Lower lobe of right lung (tissue), 2 donors: ENCODE results near the gene GRAMD1B. TPM values are rescaled to one million over a fixed set of nuclear protein-coding genes. Genes with fewer than 3 reads are reported as not detected.
A peak's percentile ranks its signal among the peaks of the same experiment; 100 is the strongest.
"Not testable (repeated sequence)": the region's sequence is repeated elsewhere in the genome, so short reads cannot be mapped to it uniquely, and the experiment has no call there.

Experiments
- ATAC-seq, 2 donors: fragments of 200-7000 bp; cut with Tn5 transposase; one replicate each; pipeline ENCODE4 v1.9.1; 2020 to 2022; ENCODE audit warnings: mild to moderate bottlenecking in 2 of 2, moderate library complexity in 2 of 2
- DNase-seq: peaks from one replicate; pipeline ENCODE4 v3.0.0-alpha.2; 2020
- H3K27ac ChIP-seq: fragments of 200-600 bp; one replicate; pipeline ENCODE4 v1.8.0; 2022
- H3K27me3 ChIP-seq: fragments of 200-600 bp; one replicate; pipeline ENCODE4 v1.8.0; 2022; ENCODE audit warnings: low read depth
- H3K36me3 ChIP-seq: fragments of 200-600 bp; one replicate; pipeline ENCODE4 v1.8.0; 2022; ENCODE audit warnings: mild to moderate bottlenecking
- H3K4me1 ChIP-seq: fragments of 200-600 bp; one replicate; pipeline ENCODE4 v1.8.0; 2022
- H3K4me3 ChIP-seq: fragments of 200-600 bp; one replicate; pipeline ENCODE4 v1.8.0; 2022; ENCODE audit warnings: mild to moderate bottlenecking
- H3K9me3 ChIP-seq: fragments of 200-600 bp; one replicate; pipeline ENCODE4 v1.8.0; 2022
- CTCF ChIP-seq: fragments of 200-600 bp; IDR thresholded peaks from one replicate; pipeline ENCODE4 v1.8.0; 2022; ENCODE audit warnings: antibody characterized with exemption, mild to moderate bottlenecking
- intact Hi-C: fragments of 100-400 bp; cut with DNase I; formaldehyde crosslinking; loops from one replicate; pipeline ENCODE4 v1.11.0; 2022
- total RNA-seq: library from RNA; stranded (reverse); fragmentation: NEBNext Ultra II Directional; extraction: Animal tissue kit (Norgen Biotek cat#: 25700); gene quantifications from one replicate; pipeline ENCODE4 v1.2.1, GENCODE V29; 2021
- donor health status: DM: no; HTN: yes; CAD: no; lungs with severe emphysema.

GRAMD1B gene
- total RNA-seq, 1 donor from 2014 or later, result 9.9 TPM

GRCh38 chr11:123461164-123461563, 31.1 kb downstream of the GRAMD1B start:
- no peaks in the 10 kb centered on the region for H3K36me3 ChIP-seq
- DNase-seq, result no peak
- H3K4me1 ChIP-seq, result peaks cover 8% of the 10 kb centered on the region
- H3K4me3 ChIP-seq, result no peak overlapping the region
- TF ChIP-seq CTCF, result no peak
- intact Hi-C loops, result no loop called here
- no peak for ATAC-seq
- no peaks in the 10 kb centered on the region for H3K27me3 ChIP-seq
- no peaks in the 10 kb centered on the region for H3K9me3 ChIP-seq
- no peak overlapping the region for H3K27ac ChIP-seq

- H3K4me3 ChIP-seq, intact Hi-C loops, H3K9me3 ChIP-seq, H3K4me1 ChIP-seq, H3K36me3 ChIP-seq, H3K27me3 ChIP-seq, DNase-seq: not testable (repeated sequence)
- peak overlapping the region; percentile 36 for H3K27ac ChIP-seq
- ATAC-seq, result peak; percentile 64 to 69
Measured at GRCh38 chr11:123465667-123466066, 35.6 kb downstream of the GRAMD1B start.

GRCh38 chr11:123466172-123466571, 36.1 kb downstream of the GRAMD1B start:
- H3K27ac ChIP-seq, H3K4me1 ChIP-seq: not testable (repeated sequence)

GRCh38 chr11:123469089-123469488, 39.0 kb downstream of the GRAMD1B start:
- intact Hi-C loops, result no loop called here
- no peak for TF ChIP-seq CTCF
- no peaks in the 10 kb centered on the region for H3K9me3 ChIP-seq
- DNase-seq (no peak), ATAC-seq (no peak)
- no peak overlapping the region for H3K4me3 ChIP-seq
- H3K36me3 ChIP-seq, result no peaks in the 10 kb centered on the region
- no peaks in the 10 kb centered on the region for H3K27me3 ChIP-seq
- no peak overlapping the region for H3K27ac ChIP-seq
- H3K4me1 ChIP-seq, result no peaks in the 10 kb centered on the region

More at GRCh38 chr11:123466172-123466571, 36.1 kb downstream of the GRAMD1B start:
- intact Hi-C loops, DNase-seq, H3K36me3 ChIP-seq, H3K9me3 ChIP-seq, H3K4me3 ChIP-seq, H3K27me3 ChIP-seq, ATAC-seq: not testable (repeated sequence)

- TF ChIP-seq CTCF, result no peak
- Histone ChIP-seq H3K4me1 (no peaks in the 10 kb centered on the region), H3K27me3 (no peaks in the 10 kb centered on the region), H3K4me3 (no peak overlapping the region), H3K9me3 (no peaks in the 10 kb centered on the region), H3K36me3 (no peaks in the 10 kb centered on the region), H3K27ac (no peak overlapping the region)
- intact Hi-C loops, result no loop called here
- DNase-seq (no peak), ATAC-seq (no peak)
Measured at GRCh38 chr11:123469586-123469985, 39.5 kb downstream of the GRAMD1B start.

GRCh38 chr11:123470842-123471241, 40.8 kb downstream of the GRAMD1B start:
- no peaks in the 10 kb centered on the region for H3K4me1 ChIP-seq
- ATAC-seq, result no peak
- H3K27me3 ChIP-seq, result no peaks in the 10 kb centered on the region
- TF ChIP-seq CTCF, result no peak
- H3K36me3 ChIP-seq, result no peaks in the 10 kb centered on the region
- H3K27ac ChIP-seq, result no peak overlapping the region
- intact Hi-C loops, result no loop called here
- H3K9me3 ChIP-seq, result no peaks in the 10 kb centered on the region
- H3K4me3 ChIP-seq, result no peak overlapping the region
- no peak for DNase-seq
